Left ventricle myocardium inferior (tissue), 1 donor: ENCODE results near the gene SLC20A1. TPM values are rescaled to one million over a fixed set of nuclear protein-coding genes. Genes with fewer than 3 reads are reported as not detected.
"Not testable (repeated sequence)": the region's sequence is repeated elsewhere in the genome, so short reads cannot be mapped to it uniquely, and the experiment has no call there.

ENCODE experiments used
- DNase-seq: peaks from one replicate; pipeline ENCODE4 v3.0.0-alpha.2; 2020
- H3K27ac ChIP-seq: fragments of 200-600 bp; replicated peaks from 2 replicates; pipeline ENCODE4 v1.8.0; 2021
- H3K27me3 ChIP-seq: fragments of 200-600 bp; 2 replicates; pipeline ENCODE4 v1.8.0; 2021; ENCODE audit warnings: low read depth
- H3K36me3 ChIP-seq: fragments of 200-600 bp; 2 replicates; pipeline ENCODE4 v1.8.0; 2021
- H3K4me1 ChIP-seq: fragments of 200-600 bp; 2 replicates; pipeline ENCODE4 v1.8.0; 2021
- H3K4me3 ChIP-seq: fragments of 200-600 bp; 2 replicates; pipeline ENCODE4 v1.8.0; 2021; ENCODE audit warnings: mild to moderate bottlenecking, moderate library complexity
- H3K9me3 ChIP-seq: fragments of 200-600 bp; replicated peaks from 2 replicates; pipeline ENCODE4 v1.8.0; 2021
- CTCF ChIP-seq: fragments of 200-600 bp; IDR thresholded peaks from 2 replicates; pipeline ENCODE4 v1.8.0; 2021; ENCODE audit warnings: antibody characterized with exemption, mild to moderate bottlenecking, borderline replicate concordance
- intact Hi-C: fragments of 100-400 bp; cut with micrococcal nuclease; formaldehyde crosslinking; loops from one replicate; pipeline ENCODE4 v1.11.0; 2022
- total RNA-seq: library from RNA; stranded (reverse); fragmentation: NEBNext Ultra II Directional; extraction: Animal tissue kit (Norgen Biotek cat#: 25700); gene quantifications from one replicate; pipeline ENCODE4 v1.2.1, GENCODE V29; 2021
- donor health status: DM: no; HTN: yes; CAD: no; lungs with severe emphysema.

SLC20A1 gene
- total RNA-seq, 1 donor from 2014 or later = 10.5 TPM

GRCh38 chr2:112699984-112700667 lies 54.4 kb downstream of the SLC20A1 start:
- Histone ChIP-seq H3K4me1 (no peaks in the 10 kb centered on the region), H3K9me3 (no peaks in the 10 kb centered on the region), H3K4me3 (no peak overlapping the region), H3K27ac (peak overlapping the region; percentile 30), H3K36me3 (no peaks in the 10 kb centered on the region), H3K27me3 (peaks cover 33% of the 10 kb centered on the region)
- DNase-seq = no peak
- intact Hi-C loops = no loop called here
- TF ChIP-seq CTCF = no peak

- H3K36me3 ChIP-seq = no peaks in the 10 kb centered on the region
- H3K27me3 ChIP-seq = peaks cover 36% of the 10 kb centered on the region
- no peak overlapping the region for H3K4me3 ChIP-seq
- intact Hi-C loops = no loop called here
- peak overlapping the region; percentile 30 for H3K27ac ChIP-seq
- no peaks in the 10 kb centered on the region for H3K9me3 ChIP-seq
- no peaks in the 10 kb centered on the region for H3K4me1 ChIP-seq
- TF ChIP-seq CTCF = no peak
- DNase-seq = no peak
These were observed 55.3 kb downstream of the SLC20A1 start for GRCh38 chr2:112701052-112701451.

GRCh38 chr2:112703684-112704083 lies 57.9 kb downstream of the SLC20A1 start:
- TF ChIP-seq CTCF = no peak
- no peak overlapping the region for H3K4me3 ChIP-seq
- H3K36me3 ChIP-seq = no peaks in the 10 kb centered on the region
- DNase-seq = no peak
- H3K27ac ChIP-seq = no peak overlapping the region
- H3K4me1 ChIP-seq = no peaks in the 10 kb centered on the region
- H3K9me3 ChIP-seq = no peaks in the 10 kb centered on the region
- H3K27me3 ChIP-seq = peaks cover 59% of the 10 kb centered on the region
- intact Hi-C loops = no loop called here

GRCh38 chr2:112705575-112705974 lies 59.8 kb downstream of the SLC20A1 start:
- Histone ChIP-seq H3K27ac (no peak overlapping the region), H3K4me1 (no peaks in the 10 kb centered on the region), H3K36me3 (no peaks in the 10 kb centered on the region), H3K4me3 (no peak overlapping the region), H3K9me3 (no peaks in the 10 kb centered on the region), H3K27me3 (peaks cover 65% of the 10 kb centered on the region)
- no peak for TF ChIP-seq CTCF
- intact Hi-C loops = no loop called here
- DNase-seq = no peak

- peaks cover 65% of the 10 kb centered on the region for H3K27me3 ChIP-seq
- H3K36me3 ChIP-seq = no peaks in the 10 kb centered on the region
- no peak overlapping the region for H3K4me3 ChIP-seq
- no peak for TF ChIP-seq CTCF
- H3K4me1 ChIP-seq = no peaks in the 10 kb centered on the region
- no peak overlapping the region for H3K27ac ChIP-seq
- no peak for DNase-seq
- no peaks in the 10 kb centered on the region for H3K9me3 ChIP-seq
- intact Hi-C loops = no loop called here
These were observed 60.5 kb downstream of the SLC20A1 start for GRCh38 chr2:112706170-112706664.

GRCh38 chr2:112706947-112707346 lies 61.2 kb downstream of the SLC20A1 start:
- H3K36me3 ChIP-seq, DNase-seq, H3K27ac ChIP-seq, H3K4me3 ChIP-seq, intact Hi-C loops, H3K9me3 ChIP-seq, H3K4me1 ChIP-seq: not testable (repeated sequence)
- peaks cover 65% of the 10 kb centered on the region for H3K27me3 ChIP-seq
